HEK293 (cell line): ENCODE measurements around the gene CPLANE1.
A peak's percentile ranks its signal among the peaks of the same experiment; 100 is the strongest.
"Not testable (repeated sequence)": the region's sequence is repeated elsewhere in the genome, so short reads cannot be mapped to it uniquely, and the experiment has no call there.

Source experiments
- CTCF ChIA-PET: fragments of 350-600 bp; formaldehyde crosslinking; extraction: SDS; loops from one replicate; lab custom pipeline; 2021; ENCODE audit warnings: antibody characterized with exemption; lab: Yijun Ruan, JAX
- POLR2A ChIA-PET: fragments of 300-600 bp; formaldehyde crosslinking; extraction: SDS; loops from one replicate; lab custom pipeline; 2020; ENCODE audit warnings: antibody characterized with exemption, inconsistent platforms; lab: Yijun Ruan, JAX
- H3K27ac ChIP-seq: fragments of 200-500 bp; sonication (Bioruptor generic); 2 replicates; pipeline ENCODE4 v1.5.1; 2014; ENCODE audit warnings: low read depth, low read length, control low read depth, inconsistent platforms; ENCODE audit errors: extremely low read depth
- H3K36me3 ChIP-seq, 2 experiments: fragments of 200-500 bp in 1 of 2; sonication (Bioruptor generic) in 1 of 2; 1 replicate in 1 of 2; 2 replicates in 1 of 2; pipeline ENCODE4 v1.5.1; 2014 to 2017; ENCODE audit warnings: inconsistent platforms in 2 of 2, low read length in 2 of 2; ENCODE audit not compliant: control insufficient read depth in 2 of 2, insufficient read depth in 1 of 2
- H3K4me1 ChIP-seq: fragments of 200-500 bp; sonication (Bioruptor generic); 2 replicates; pipeline ENCODE4 v1.5.1; 2014; ENCODE audit warnings: mild to moderate bottlenecking, low read length, inconsistent platforms; ENCODE audit not compliant: control insufficient read depth, insufficient read depth
- H3K4me3 ChIP-seq: 2 replicates; pipeline ENCODE4 v1.5.1; 2011; ENCODE audit warnings: low read depth, mild to moderate bottlenecking, control low read depth, low read length, moderate library complexity
- H3K9me3 ChIP-seq: fragments of 200-500 bp; sonication (Bioruptor generic); 2 replicates; pipeline ENCODE4 v1.5.1; 2014; ENCODE audit warnings: low read depth, low read length, inconsistent platforms; ENCODE audit not compliant: control insufficient read depth, insufficient read depth
- GLIS1 ChIP-seq: fragments of 450-650 bp; formaldehyde crosslinking; IDR thresholded peaks from 2 replicates; pipeline ENCODE4 v1.5.1; 2016; ENCODE audit warnings: missing biosample characterization, missing genetic modification characterization
- PRDM1 ChIP-seq: fragments of 450-650 bp; formaldehyde crosslinking; IDR thresholded peaks from 2 replicates; pipeline ENCODE4; 2016; ENCODE audit warnings: missing biosample characterization, missing genetic modification characterization
- SCRT1 ChIP-seq: fragments of 450-650 bp; formaldehyde crosslinking; IDR thresholded peaks from 2 replicates; pipeline ENCODE4 v1.5.1; 2016; ENCODE audit warnings: missing biosample characterization, missing genetic modification characterization, borderline replicate concordance
- SCRT2 ChIP-seq: fragments of 450-650 bp; formaldehyde crosslinking; IDR thresholded peaks from 2 replicates; pipeline ENCODE4 v1.5.1; 2016; ENCODE audit warnings: missing biosample characterization, missing genetic modification characterization
- TRIM28 ChIP-seq: IDR thresholded peaks from 2 replicates; pipeline ENCODE4 v1.6.1; 2011; ENCODE audit warnings: low read length, control low read depth, borderline replicate concordance
- YY1 ChIP-seq: fragments of 450-650 bp; formaldehyde crosslinking; IDR thresholded peaks from 2 replicates; pipeline ENCODE4 v1.5.1; 2018; ENCODE audit warnings: missing biosample characterization, missing genetic modification characterization
- ZBTB20 ChIP-seq: fragments of 450-650 bp; formaldehyde crosslinking; IDR thresholded peaks from 2 replicates; pipeline ENCODE4 v1.5.1; 2016; ENCODE audit warnings: missing biosample characterization, missing genetic modification characterization
- ZBTB7A ChIP-seq: fragments of 450-650 bp; formaldehyde crosslinking; IDR thresholded peaks from 2 replicates; pipeline ENCODE4 v1.5.1; 2016; ENCODE audit warnings: low read depth, missing biosample characterization, missing genetic modification characterization
- ZIC2 ChIP-seq: fragments of 450-650 bp; formaldehyde crosslinking; IDR thresholded peaks from 2 replicates; pipeline ENCODE4 v1.5.1; 2016; ENCODE audit warnings: missing biosample characterization, missing genetic modification characterization
- ZNF112 ChIP-seq: fragments of 450-650 bp; formaldehyde crosslinking; IDR thresholded peaks from 2 replicates; pipeline ENCODE4 v1.5.0; 2017; ENCODE audit warnings: missing biosample characterization, missing genetic modification characterization
- ZNF16 ChIP-seq: fragments of 450-650 bp; formaldehyde crosslinking; IDR thresholded peaks from 2 replicates; pipeline ENCODE4 v1.5.1; 2016; ENCODE audit warnings: low read depth, missing biosample characterization, missing genetic modification characterization
- ZNF223 ChIP-seq: fragments of 450-650 bp; formaldehyde crosslinking; IDR thresholded peaks from 2 replicates; pipeline ENCODE4 v1.5.1; 2016; ENCODE audit warnings: missing biosample characterization, missing genetic modification characterization
- ZNF239 ChIP-seq: fragments of 450-650 bp; formaldehyde crosslinking; IDR thresholded peaks from 2 replicates; pipeline ENCODE4 v1.5.1; 2016; ENCODE audit warnings: missing biosample characterization, missing genetic modification characterization
- ZNF404 ChIP-seq: fragments of 450-650 bp; formaldehyde crosslinking; IDR thresholded peaks from 2 replicates; pipeline ENCODE4 v1.5.1; 2017; ENCODE audit warnings: missing biosample characterization, missing genetic modification characterization
- ZNF416 ChIP-seq: fragments of 450-650 bp; formaldehyde crosslinking; IDR thresholded peaks from 2 replicates; pipeline ENCODE4 v1.5.1; 2016; ENCODE audit warnings: missing biosample characterization, missing genetic modification characterization
- ZNF560 ChIP-seq: fragments of 450-650 bp; formaldehyde crosslinking; IDR thresholded peaks from 2 replicates; pipeline ENCODE4 v1.5.1; 2017; ENCODE audit warnings: missing biosample characterization, missing genetic modification characterization, borderline replicate concordance
- ZNF621 ChIP-seq: fragments of 450-650 bp; formaldehyde crosslinking; IDR thresholded peaks from 2 replicates; pipeline ENCODE4 v1.5.1; 2017; ENCODE audit warnings: missing biosample characterization, missing genetic modification characterization
- ZNF629 ChIP-seq: fragments of 450-650 bp; formaldehyde crosslinking; IDR thresholded peaks from 2 replicates; pipeline ENCODE4 v1.5.1; 2017; ENCODE audit warnings: missing biosample characterization, missing genetic modification characterization
- ZNF670 ChIP-seq: fragments of 450-650 bp; formaldehyde crosslinking; IDR thresholded peaks from 2 replicates; pipeline ENCODE4 v1.5.1; 2016; ENCODE audit warnings: missing biosample characterization, missing genetic modification characterization, low read depth
- ZNF704 ChIP-seq: fragments of 450-650 bp; formaldehyde crosslinking; IDR thresholded peaks from 2 replicates; pipeline ENCODE4 v1.5.1; 2016; ENCODE audit warnings: missing biosample characterization, missing genetic modification characterization
- ZNF843 ChIP-seq: fragments of 450-650 bp; formaldehyde crosslinking; IDR thresholded peaks from 2 replicates; pipeline ENCODE4 v1.5.1; 2016; ENCODE audit warnings: missing biosample characterization, missing genetic modification characterization
- ZSCAN18 ChIP-seq: fragments of 450-650 bp; formaldehyde crosslinking; IDR thresholded peaks from 2 replicates; pipeline ENCODE4 v1.5.1; 2016; ENCODE audit warnings: missing biosample characterization, missing genetic modification characterization
- TF ChIP-seq, protein P1 (sequence below): fragments of 450-650 bp; formaldehyde crosslinking; IDR thresholded peaks from 2 replicates; pipeline ENCODE4 v1.5.1; 2017; ENCODE audit warnings: missing biosample characterization, missing genetic modification characterization
- TF ChIP-seq, protein P2 (sequence below): fragments of 450-650 bp; IDR thresholded peaks from 2 replicates; pipeline ENCODE4 v1.5.1; 2018; ENCODE audit warnings: missing biosample characterization, missing genetic modification characterization

The CPLANE1 gene

GRCh38 chr5:37086466-37087173 lies 162.6 kb downstream of the CPLANE1 start:
- no peak for TF ChIP-seq ZNF16
- no peak for TF ChIP-seq ZSCAN18 (tag by site-specific recombination)
- TF ChIP-seq ZNF404 (tag by site-specific recombination), result no peak
- no peak for TF ChIP-seq ZIC2 (tag by site-specific recombination)
- TF ChIP-seq ZNF629 (tag by site-specific recombination), result no peak
- TF ChIP-seq PRDM1, result no peak
- no peak for TF ChIP-seq ZBTB20 (tag by site-specific recombination)
- no peak for TF ChIP-seq SCRT1 (tag by site-specific recombination)
- no peak for TF ChIP-seq ZNF843 (tag by site-specific recombination)
- TF ChIP-seq ZNF560, result no peak
- no peak for TF ChIP-seq ZNF239
- TF ChIP-seq ZNF621, result no peak
- no peak for TF ChIP-seq ZNF670 (tag by site-specific recombination)
- no peak for TF ChIP-seq ZNF416
- TF ChIP-seq SCRT2 (tag by site-specific recombination), result no peak
- TF ChIP-seq YY1 (tag by site-specific recombination), result no peak
- TF ChIP-seq, protein P1, sequence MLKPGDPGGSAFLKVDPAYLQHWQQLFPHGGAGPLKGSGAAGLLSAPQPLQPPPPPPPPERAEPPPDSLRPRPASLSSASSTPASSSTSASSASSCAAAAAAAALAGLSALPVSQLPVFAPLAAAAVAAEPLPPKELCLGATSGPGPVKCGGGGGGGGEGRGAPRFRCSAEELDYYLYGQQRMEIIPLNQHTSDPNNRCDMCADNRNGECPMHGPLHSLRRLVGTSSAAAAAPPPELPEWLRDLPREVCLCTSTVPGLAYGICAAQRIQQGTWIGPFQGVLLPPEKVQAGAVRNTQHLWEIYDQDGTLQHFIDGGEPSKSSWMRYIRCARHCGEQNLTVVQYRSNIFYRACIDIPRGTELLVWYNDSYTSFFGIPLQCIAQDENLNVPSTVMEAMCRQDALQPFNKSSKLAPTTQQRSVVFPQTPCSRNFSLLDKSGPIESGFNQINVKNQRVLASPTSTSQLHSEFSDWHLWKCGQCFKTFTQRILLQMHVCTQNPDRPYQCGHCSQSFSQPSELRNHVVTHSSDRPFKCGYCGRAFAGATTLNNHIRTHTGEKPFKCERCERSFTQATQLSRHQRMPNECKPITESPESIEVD (tag by site-specific recombination), result peak; percentile 46; the same call in 1 of the 2 replicates
- TF ChIP-seq ZNF223 (tag by site-specific recombination), result no peak
- no peak for TF ChIP-seq ZBTB7A
- peak; percentile 27; the same call in 1 of the 2 replicates for TF ChIP-seq TRIM28
- no peak for TF ChIP-seq ZNF704
- TF ChIP-seq ZNF112 (tag by site-specific recombination), result no peak
- TF ChIP-seq GLIS1, result 0 out of 2 replicates have a peak, but pooled peaks have one; percentile 11
- TF ChIP-seq, protein P2, sequence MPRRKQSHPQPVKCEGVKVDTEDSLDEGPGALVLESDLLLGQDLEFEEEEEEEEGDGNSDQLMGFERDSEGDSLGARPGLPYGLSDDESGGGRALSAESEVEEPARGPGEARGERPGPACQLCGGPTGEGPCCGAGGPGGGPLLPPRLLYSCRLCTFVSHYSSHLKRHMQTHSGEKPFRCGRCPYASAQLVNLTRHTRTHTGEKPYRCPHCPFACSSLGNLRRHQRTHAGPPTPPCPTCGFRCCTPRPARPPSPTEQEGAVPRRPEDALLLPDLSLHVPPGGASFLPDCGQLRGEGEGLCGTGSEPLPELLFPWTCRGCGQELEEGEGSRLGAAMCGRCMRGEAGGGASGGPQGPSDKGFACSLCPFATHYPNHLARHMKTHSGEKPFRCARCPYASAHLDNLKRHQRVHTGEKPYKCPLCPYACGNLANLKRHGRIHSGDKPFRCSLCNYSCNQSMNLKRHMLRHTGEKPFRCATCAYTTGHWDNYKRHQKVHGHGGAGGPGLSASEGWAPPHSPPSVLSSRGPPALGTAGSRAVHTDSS, result no peak
- H3K9me3 ChIP-seq, result no peaks in the 10 kb centered on the region
- POLR2A ChIA-PET, result no interaction called here
- CTCF ChIA-PET, result no interaction called here
- no peak overlapping the region for H3K4me3 ChIP-seq
- no peak overlapping the region for H3K27ac ChIP-seq
- H3K36me3 ChIP-seq, result peaks cover 3 to 12% of the 10 kb centered on the region in 2 experiments
- peaks cover 4% of the 10 kb centered on the region; the same call in 1 of the 2 replicates for H3K4me1 ChIP-seq

- H3K9me3 ChIP-seq, H3K4me3 ChIP-seq, H3K27ac ChIP-seq, H3K4me1 ChIP-seq, CTCF ChIA-PET, POLR2A ChIA-PET: not testable (repeated sequence)
- peaks cover 6 to 12% of the 10 kb centered on the region in 2 experiments for H3K36me3 ChIP-seq
Observed at GRCh38 chr5:37086026-37086425, 163.2 kb downstream of the CPLANE1 start.
